Measurements from ENCODE around the gene CSRP2. TPM values are rescaled to one million over a fixed set of nuclear protein-coding genes. Genes with fewer than 3 reads are reported as not detected.

CSRP2 gene
- total RNA-seq, 1 experiment from 2014 or later, result 157 TPM

DNA sequence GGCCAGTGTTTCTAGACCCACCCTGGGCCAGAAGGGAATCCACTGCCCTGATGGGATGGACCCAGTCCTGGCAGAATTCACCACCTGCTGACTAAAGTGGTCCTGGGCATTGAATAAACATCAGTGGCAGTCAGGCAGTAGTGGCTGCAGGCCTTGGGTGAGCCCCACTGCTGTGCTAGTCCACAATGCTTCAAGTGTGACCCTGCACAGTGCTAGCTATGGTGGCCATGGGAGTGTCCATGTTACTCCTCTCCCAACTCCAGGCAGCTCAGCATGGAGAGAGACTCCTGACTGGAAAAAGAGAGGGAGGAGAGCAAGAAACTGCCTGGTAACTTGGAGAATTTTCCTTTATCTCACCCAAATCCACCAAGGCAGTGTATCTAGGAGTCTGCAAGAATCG lies 17.5 kb upstream of the CSRP2 start:
- no peak for DNase-seq (ENCODE audit: low spot score)
- no peaks in the 10 kb centered on the region; the same call in 1 of the 2 replicates for H3K27me3 Mint-ChIP-seq (ENCODE audit: low read depth)
- H3K4me1 Mint-ChIP-seq, result peaks cover 8% of the 10 kb centered on the region
- H3K9me3 Mint-ChIP-seq, result peaks cover 19% of the 10 kb centered on the region
- TF ChIP-seq HMGA2 (CRISPR knock-in tag; IDR thresholded peaks at IDR 0.05) (no peak), NR3C1 (CRISPR knock-in tag; conservative IDR thresholded peaks at IDR 0.05; ENCODE audit: low read depth) (no peak), GTF2I (CRISPR knock-in tag; conservative IDR thresholded peaks at IDR 0.05) (no peak), ZNF396 (CRISPR knock-in tag; IDR thresholded peaks at IDR 0.05; ENCODE audit: borderline replicate concordance) (no peak), JAZF1 (CRISPR knock-in tag; IDR thresholded peaks at IDR 0.05) (no peak), TCF7 (CRISPR knock-in tag; IDR thresholded peaks at IDR 0.05; ENCODE audit: low read depth) (no peak), MXD4 (CRISPR knock-in tag; IDR thresholded peaks at IDR 0.05; ENCODE audit: borderline replicate concordance) (no peak), TEAD1 (CRISPR knock-in tag; IDR thresholded peaks at IDR 0.05) (no peak), NR2C2 (CRISPR knock-in tag; IDR thresholded peaks at IDR 0.05) (no peak), ELF4 (CRISPR knock-in tag; IDR thresholded peaks at IDR 0.05; ENCODE audit: low read depth) (no peak)
- TF ChIP-seq, protein P1, sequence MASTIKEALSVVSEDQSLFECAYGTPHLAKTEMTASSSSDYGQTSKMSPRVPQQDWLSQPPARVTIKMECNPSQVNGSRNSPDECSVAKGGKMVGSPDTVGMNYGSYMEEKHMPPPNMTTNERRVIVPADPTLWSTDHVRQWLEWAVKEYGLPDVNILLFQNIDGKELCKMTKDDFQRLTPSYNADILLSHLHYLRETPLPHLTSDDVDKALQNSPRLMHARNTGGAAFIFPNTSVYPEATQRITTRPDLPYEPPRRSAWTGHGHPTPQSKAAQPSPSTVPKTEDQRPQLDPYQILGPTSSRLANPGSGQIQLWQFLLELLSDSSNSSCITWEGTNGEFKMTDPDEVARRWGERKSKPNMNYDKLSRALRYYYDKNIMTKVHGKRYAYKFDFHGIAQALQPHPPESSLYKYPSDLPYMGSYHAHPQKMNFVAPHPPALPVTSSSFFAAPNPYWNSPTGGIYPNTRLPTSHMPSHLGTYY (CRISPR knock-in tag; IDR thresholded peaks at IDR 0.05), result no peak
- TF ChIP-seq, protein P2, sequence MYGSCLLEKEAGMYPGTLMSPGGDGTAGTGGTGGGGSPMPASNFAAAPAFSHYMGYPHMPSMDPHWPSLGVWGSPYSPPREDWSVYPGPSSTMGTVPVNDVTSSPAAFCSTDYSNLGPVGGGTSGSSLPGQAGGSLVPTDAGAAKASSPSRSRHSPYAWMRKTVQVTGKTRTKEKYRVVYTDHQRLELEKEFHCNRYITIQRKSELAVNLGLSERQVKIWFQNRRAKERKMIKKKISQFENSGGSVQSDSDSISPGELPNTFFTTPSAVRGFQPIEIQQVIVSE (CRISPR knock-in tag; IDR thresholded peaks at IDR 0.05; ENCODE audit: borderline replicate concordance), result no peak
- TF ChIP-seq, protein P3, sequence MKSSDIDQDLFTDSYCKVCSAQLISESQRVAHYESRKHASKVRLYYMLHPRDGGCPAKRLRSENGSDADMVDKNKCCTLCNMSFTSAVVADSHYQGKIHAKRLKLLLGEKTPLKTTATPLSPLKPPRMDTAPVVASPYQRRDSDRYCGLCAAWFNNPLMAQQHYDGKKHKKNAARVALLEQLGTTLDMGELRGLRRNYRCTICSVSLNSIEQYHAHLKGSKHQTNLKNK (CRISPR knock-in tag; IDR thresholded peaks at IDR 0.05), result no peak
- TF ChIP-seq, protein P4, sequence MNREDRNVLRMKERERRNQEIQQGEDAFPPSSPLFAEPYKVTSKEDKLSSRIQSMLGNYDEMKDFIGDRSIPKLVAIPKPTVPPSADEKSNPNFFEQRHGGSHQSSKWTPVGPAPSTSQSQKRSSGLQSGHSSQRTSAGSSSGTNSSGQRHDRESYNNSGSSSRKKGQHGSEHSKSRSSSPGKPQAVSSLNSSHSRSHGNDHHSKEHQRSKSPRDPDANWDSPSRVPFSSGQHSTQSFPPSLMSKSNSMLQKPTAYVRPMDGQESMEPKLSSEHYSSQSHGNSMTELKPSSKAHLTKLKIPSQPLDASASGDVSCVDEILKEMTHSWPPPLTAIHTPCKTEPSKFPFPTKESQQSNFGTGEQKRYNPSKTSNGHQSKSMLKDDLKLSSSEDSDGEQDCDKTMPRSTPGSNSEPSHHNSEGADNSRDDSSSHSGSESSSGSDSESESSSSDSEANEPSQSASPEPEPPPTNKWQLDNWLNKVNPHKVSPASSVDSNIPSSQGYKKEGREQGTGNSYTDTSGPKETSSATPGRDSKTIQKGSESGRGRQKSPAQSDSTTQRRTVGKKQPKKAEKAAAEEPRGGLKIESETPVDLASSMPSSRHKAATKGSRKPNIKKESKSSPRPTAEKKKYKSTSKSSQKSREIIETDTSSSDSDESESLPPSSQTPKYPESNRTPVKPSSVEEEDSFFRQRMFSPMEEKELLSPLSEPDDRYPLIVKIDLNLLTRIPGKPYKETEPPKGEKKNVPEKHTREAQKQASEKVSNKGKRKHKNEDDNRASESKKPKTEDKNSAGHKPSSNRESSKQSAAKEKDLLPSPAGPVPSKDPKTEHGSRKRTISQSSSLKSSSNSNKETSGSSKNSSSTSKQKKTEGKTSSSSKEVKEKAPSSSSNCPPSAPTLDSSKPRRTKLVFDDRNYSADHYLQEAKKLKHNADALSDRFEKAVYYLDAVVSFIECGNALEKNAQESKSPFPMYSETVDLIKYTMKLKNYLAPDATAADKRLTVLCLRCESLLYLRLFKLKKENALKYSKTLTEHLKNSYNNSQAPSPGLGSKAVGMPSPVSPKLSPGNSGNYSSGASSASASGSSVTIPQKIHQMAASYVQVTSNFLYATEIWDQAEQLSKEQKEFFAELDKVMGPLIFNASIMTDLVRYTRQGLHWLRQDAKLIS (CRISPR knock-in tag; IDR thresholded peaks at IDR 0.05; ENCODE audit: borderline replicate concordance), result no peak
- TF ChIP-seq, protein P5, sequence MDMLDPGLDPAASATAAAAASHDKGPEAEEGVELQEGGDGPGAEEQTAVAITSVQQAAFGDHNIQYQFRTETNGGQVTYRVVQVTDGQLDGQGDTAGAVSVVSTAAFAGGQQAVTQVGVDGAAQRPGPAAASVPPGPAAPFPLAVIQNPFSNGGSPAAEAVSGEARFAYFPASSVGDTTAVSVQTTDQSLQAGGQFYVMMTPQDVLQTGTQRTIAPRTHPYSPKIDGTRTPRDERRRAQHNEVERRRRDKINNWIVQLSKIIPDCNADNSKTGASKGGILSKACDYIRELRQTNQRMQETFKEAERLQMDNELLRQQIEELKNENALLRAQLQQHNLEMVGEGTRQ (CRISPR knock-in tag; IDR thresholded peaks at IDR 0.05), result no peak
- TF ChIP-seq, protein P6, sequence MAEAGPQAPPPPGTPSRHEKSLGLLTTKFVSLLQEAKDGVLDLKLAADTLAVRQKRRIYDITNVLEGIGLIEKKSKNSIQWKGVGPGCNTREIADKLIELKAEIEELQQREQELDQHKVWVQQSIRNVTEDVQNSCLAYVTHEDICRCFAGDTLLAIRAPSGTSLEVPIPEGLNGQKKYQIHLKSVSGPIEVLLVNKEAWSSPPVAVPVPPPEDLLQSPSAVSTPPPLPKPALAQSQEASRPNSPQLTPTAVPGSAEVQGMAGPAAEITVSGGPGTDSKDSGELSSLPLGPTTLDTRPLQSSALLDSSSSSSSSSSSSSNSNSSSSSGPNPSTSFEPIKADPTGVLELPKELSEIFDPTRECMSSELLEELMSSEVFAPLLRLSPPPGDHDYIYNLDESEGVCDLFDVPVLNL (CRISPR knock-in tag; IDR thresholded peaks at IDR 0.05; ENCODE audit: borderline replicate concordance, low read depth), result no peak
- TF ChIP-seq, protein P7, sequence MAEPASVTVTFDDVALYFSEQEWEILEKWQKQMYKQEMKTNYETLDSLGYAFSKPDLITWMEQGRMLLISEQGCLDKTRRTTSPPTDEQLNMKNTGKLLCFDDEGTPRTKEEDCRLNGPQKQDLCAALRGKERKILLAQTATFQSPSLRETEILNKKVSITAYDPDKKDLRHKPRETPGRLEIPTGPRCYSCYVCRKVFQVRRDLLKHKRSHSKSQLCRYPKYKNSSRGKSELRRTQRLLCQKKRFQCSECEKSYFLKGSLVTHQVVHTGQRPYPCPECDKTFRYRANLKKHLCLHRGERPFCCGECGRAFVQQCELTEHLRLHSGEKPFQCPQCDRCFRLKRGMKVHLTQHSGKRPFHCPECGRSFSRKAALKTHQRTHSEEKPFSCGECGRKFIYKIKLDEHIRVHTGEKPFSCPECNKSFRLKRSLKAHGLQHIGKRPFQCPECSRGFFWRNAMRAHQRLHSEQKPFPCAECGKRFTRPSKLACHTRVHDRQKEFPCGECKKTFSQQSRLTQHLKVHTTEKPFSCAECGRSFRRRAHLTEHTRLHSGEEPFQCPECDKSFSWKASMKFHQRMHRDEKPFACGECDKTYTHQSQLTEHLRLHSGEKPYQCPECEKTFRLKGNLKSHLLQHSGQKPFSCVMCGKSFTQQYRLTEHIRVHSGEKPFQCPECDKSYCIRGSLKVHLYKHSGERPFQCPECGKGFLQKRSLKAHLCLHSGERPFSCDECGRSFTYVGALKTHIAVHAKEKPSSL (CRISPR knock-in tag; conservative IDR thresholded peaks at IDR 0.05), result no peak
- TF ChIP-seq, protein P8, sequence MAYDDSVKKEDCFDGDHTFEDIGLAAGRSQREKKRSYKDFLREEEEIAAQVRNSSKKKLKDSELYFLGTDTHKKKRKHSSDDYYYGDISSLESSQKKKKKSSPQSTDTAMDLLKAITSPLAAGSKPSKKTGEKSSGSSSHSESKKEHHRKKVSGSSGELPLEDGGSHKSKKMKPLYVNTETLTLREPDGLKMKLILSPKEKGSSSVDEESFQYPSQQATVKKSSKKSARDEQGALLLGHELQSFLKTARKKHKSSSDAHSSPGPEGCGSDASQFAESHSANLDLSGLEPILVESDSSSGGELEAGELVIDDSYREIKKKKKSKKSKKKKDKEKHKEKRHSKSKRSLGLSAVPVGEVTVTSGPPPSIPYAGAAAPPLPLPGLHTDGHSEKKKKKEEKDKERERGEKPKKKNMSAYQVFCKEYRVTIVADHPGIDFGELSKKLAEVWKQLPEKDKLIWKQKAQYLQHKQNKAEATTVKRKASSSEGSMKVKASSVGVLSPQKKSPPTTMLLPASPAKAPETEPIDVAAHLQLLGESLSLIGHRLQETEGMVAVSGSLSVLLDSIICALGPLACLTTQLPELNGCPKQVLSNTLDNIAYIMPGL (CRISPR knock-in tag; IDR thresholded peaks at IDR 0.05), result no peak
- TF ChIP-seq, protein P9, sequence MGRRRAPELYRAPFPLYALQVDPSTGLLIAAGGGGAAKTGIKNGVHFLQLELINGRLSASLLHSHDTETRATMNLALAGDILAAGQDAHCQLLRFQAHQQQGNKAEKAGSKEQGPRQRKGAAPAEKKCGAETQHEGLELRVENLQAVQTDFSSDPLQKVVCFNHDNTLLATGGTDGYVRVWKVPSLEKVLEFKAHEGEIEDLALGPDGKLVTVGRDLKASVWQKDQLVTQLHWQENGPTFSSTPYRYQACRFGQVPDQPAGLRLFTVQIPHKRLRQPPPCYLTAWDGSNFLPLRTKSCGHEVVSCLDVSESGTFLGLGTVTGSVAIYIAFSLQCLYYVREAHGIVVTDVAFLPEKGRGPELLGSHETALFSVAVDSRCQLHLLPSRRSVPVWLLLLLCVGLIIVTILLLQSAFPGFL (CRISPR knock-in tag; IDR thresholded peaks at IDR 0.05; ENCODE audit: borderline replicate concordance), result no peak
- TF ChIP-seq, protein P10, sequence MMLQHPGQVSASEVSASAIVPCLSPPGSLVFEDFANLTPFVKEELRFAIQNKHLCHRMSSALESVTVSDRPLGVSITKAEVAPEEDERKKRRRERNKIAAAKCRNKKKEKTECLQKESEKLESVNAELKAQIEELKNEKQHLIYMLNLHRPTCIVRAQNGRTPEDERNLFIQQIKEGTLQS (CRISPR knock-in tag; conservative IDR thresholded peaks at IDR 0.05), result no peak
- H3K36me3 Mint-ChIP-seq, result peaks cover 16% of the 10 kb centered on the region
- no peak overlapping the region for H3K4me3 Mint-ChIP-seq
- ChIA-PET POLR2A (no interaction called here), CTCF (interaction anchor here (0.9 to 1.3 kb wide), 4 partner anchors 10 to 18 kb away, joined by 3 to 5 read pairs (median 4); no protein-coding TSS in a partner anchor)
- no peak overlapping the region for H3K27ac Mint-ChIP-seq
- ATAC-seq, result no peak

Measured in WTC11 (cell line).